ENCODE results near the gene NMT1. TPM values are rescaled to one million over a fixed set of nuclear protein-coding genes. Genes with fewer than 3 reads are reported as not detected.

The NMT1 gene
- polyA plus RNA-seq, 4 donors = 38.9 to 131 (median 72.0) TPM

GRCh38 chr17:45114117-45114932 is 53.2 kb downstream of the NMT1 start:
- FAIRE-seq (no peak), DNase-seq (no peak)
- H3K4me3 ChIP-seq (ENCODE audit: low read depth in 1 of 3, low read length in 3 of 3) = no peak overlapping the region
- H3K9me3 ChIP-seq (ENCODE audit: control insufficient read depth in 2 of 2, insufficient read depth in 1 of 2, low read depth in 1 of 2, low read length in 1 of 2) = no peaks in the 10 kb centered on the region
- no peak overlapping the region for H3K27ac ChIP-seq (ENCODE audit: low read depth in 1 of 3, low read length in 2 of 3)
- WGBS, 3 donors = 87 to 92% (median 88%) methylated on average over 19 of the region's 19 CpGs
- H3K4me1 ChIP-seq (ENCODE audit: control insufficient read depth in 3 of 3, insufficient read depth in 2 of 3, low read depth in 1 of 3, low read length in 2 of 3) = no peaks in the 10 kb centered on the region
- H3K27me3 ChIP-seq (ENCODE audit: control insufficient read depth in 3 of 3, insufficient read depth in 3 of 3, low read length in 3 of 3) = no peaks in the 10 kb centered on the region
- peaks cover 0 to 68% (median 0%) of the 10 kb centered on the region in 3 donors for H3K36me3 ChIP-seq (ENCODE audit: control insufficient read depth in 3 of 3, insufficient read depth in 2 of 3, low read depth in 1 of 3, low read length in 3 of 3)

GRCh38 chr17:45115015-45115625 is 54.0 kb downstream of the NMT1 start:
- Histone ChIP-seq H3K27ac (ENCODE audit: low read depth in 1 of 3, low read length in 2 of 3) (no peak overlapping the region), H3K36me3 (ENCODE audit: control insufficient read depth in 3 of 3, insufficient read depth in 2 of 3, low read depth in 1 of 3, low read length in 3 of 3) (peaks cover 0 to 75% (median 0%) of the 10 kb centered on the region in 3 donors), H3K4me3 (ENCODE audit: low read depth in 1 of 3, low read length in 3 of 3) (no peak overlapping the region), H3K9me3 (ENCODE audit: control insufficient read depth in 2 of 2, insufficient read depth in 1 of 2, low read depth in 1 of 2, low read length in 1 of 2) (no peaks in the 10 kb centered on the region), H3K4me1 (ENCODE audit: control insufficient read depth in 3 of 3, insufficient read depth in 2 of 3, low read depth in 1 of 3, low read length in 2 of 3) (no peaks in the 10 kb centered on the region), H3K27me3 (ENCODE audit: control insufficient read depth in 3 of 3, insufficient read depth in 3 of 3, low read length in 3 of 3) (no peaks in the 10 kb centered on the region)
- 88 to 91% (median 89%) methylated on average over 26 of the region's 26 CpGs for WGBS, 3 donors
- FAIRE-seq (no peak), DNase-seq (no peak)

- no peaks in the 10 kb centered on the region for H3K27me3 ChIP-seq (ENCODE audit: control insufficient read depth in 3 of 3, insufficient read depth in 3 of 3, low read length in 3 of 3)
- no peak overlapping the region for H3K27ac ChIP-seq (ENCODE audit: low read depth in 1 of 3, low read length in 2 of 3)
- no peak for FAIRE-seq
- DNase-seq = no peak
- H3K4me1 ChIP-seq (ENCODE audit: control insufficient read depth in 3 of 3, insufficient read depth in 2 of 3, low read depth in 1 of 3, low read length in 2 of 3) = no peaks in the 10 kb centered on the region
- WGBS, 3 donors = 75 to 83% (median 79%) methylated on average over 11 of the region's 11 CpGs
- peaks cover 0 to 71% (median 0%) of the 10 kb centered on the region in 3 donors for H3K36me3 ChIP-seq (ENCODE audit: control insufficient read depth in 3 of 3, insufficient read depth in 2 of 3, low read depth in 1 of 3, low read length in 3 of 3)
- H3K9me3 ChIP-seq (ENCODE audit: control insufficient read depth in 2 of 2, insufficient read depth in 1 of 2, low read depth in 1 of 2, low read length in 1 of 2) = no peaks in the 10 kb centered on the region
- H3K4me3 ChIP-seq (ENCODE audit: low read depth in 1 of 3, low read length in 3 of 3) = no peak overlapping the region
Observed at GRCh38 chr17:45115871-45116270, 54.8 kb downstream of the NMT1 start.

- WGBS, 3 donors = 90 to 93% (median 91%) methylated on average over 8 to 10 of the region's 10 CpGs
- no peak for FAIRE-seq
Observed at GRCh38 chr17:45116434-45117016, 55.4 kb downstream of the NMT1 start.

GRCh38 chr17:45117334-45117733 is 56.2 kb downstream of the NMT1 start:
- Histone ChIP-seq H3K9me3 (ENCODE audit: control insufficient read depth in 2 of 2, insufficient read depth in 1 of 2, low read depth in 1 of 2, low read length in 1 of 2) (no peaks in the 10 kb centered on the region), H3K27me3 (ENCODE audit: control insufficient read depth in 3 of 3, insufficient read depth in 3 of 3, low read length in 3 of 3) (no peaks in the 10 kb centered on the region), H3K27ac (ENCODE audit: low read depth in 1 of 3, low read length in 2 of 3) (no peak overlapping the region), H3K4me3 (ENCODE audit: low read depth in 1 of 3, low read length in 3 of 3) (no peak overlapping the region), H3K36me3 (ENCODE audit: control insufficient read depth in 3 of 3, insufficient read depth in 2 of 3, low read depth in 1 of 3, low read length in 3 of 3) (peaks cover 0 to 59% (median 0%) of the 10 kb centered on the region in 3 donors), H3K4me1 (ENCODE audit: control insufficient read depth in 3 of 3, insufficient read depth in 2 of 3, low read depth in 1 of 3, low read length in 2 of 3) (peaks cover 0 to 2% (median 2%) of the 10 kb centered on the region in 3 donors)
- WGBS, 3 donors = 90 to 93% (median 91%) methylated on average over 4 of the region's 4 CpGs
- no peak for FAIRE-seq
- DNase-seq = no peak

More at GRCh38 chr17:45116434-45117016, 55.4 kb downstream of the NMT1 start:
- H3K9me3 ChIP-seq (ENCODE audit: control insufficient read depth in 2 of 2, insufficient read depth in 1 of 2, low read depth in 1 of 2, low read length in 1 of 2) = no peaks in the 10 kb centered on the region
- H3K4me3 ChIP-seq (ENCODE audit: low read depth in 1 of 3, low read length in 3 of 3) = no peak overlapping the region
- DNase-seq = no peak
- H3K4me1 ChIP-seq (ENCODE audit: control insufficient read depth in 3 of 3, insufficient read depth in 2 of 3, low read depth in 1 of 3, low read length in 2 of 3) = no peaks in the 10 kb centered on the region
- H3K36me3 ChIP-seq (ENCODE audit: control insufficient read depth in 3 of 3, insufficient read depth in 2 of 3, low read depth in 1 of 3, low read length in 3 of 3) = peaks cover 0 to 67% (median 0%) of the 10 kb centered on the region in 3 donors
- H3K27ac ChIP-seq (ENCODE audit: low read depth in 1 of 3, low read length in 2 of 3) = no peak overlapping the region
- no peaks in the 10 kb centered on the region for H3K27me3 ChIP-seq (ENCODE audit: control insufficient read depth in 3 of 3, insufficient read depth in 3 of 3, low read length in 3 of 3)

- peaks cover 0 to 52% (median 0%) of the 10 kb centered on the region in 3 donors for H3K36me3 ChIP-seq (ENCODE audit: control insufficient read depth in 3 of 3, insufficient read depth in 2 of 3, low read depth in 1 of 3, low read length in 3 of 3)
- no peaks in the 10 kb centered on the region for H3K27me3 ChIP-seq (ENCODE audit: control insufficient read depth in 3 of 3, insufficient read depth in 3 of 3, low read length in 3 of 3)
- H3K4me1 ChIP-seq (ENCODE audit: control insufficient read depth in 3 of 3, insufficient read depth in 2 of 3, low read depth in 1 of 3, low read length in 2 of 3) = peaks cover 0 to 9% (median 4%) of the 10 kb centered on the region in 3 donors
- no peaks in the 10 kb centered on the region for H3K9me3 ChIP-seq (ENCODE audit: control insufficient read depth in 2 of 2, insufficient read depth in 1 of 2, low read depth in 1 of 2, low read length in 1 of 2)
- DNase-seq (no peak), FAIRE-seq (no peak)
- no peak overlapping the region for H3K27ac ChIP-seq (ENCODE audit: low read depth in 1 of 3, low read length in 2 of 3)
- no peak overlapping the region for H3K4me3 ChIP-seq (ENCODE audit: low read depth in 1 of 3, low read length in 3 of 3)
- WGBS, 3 donors = 89 to 90% (median 89%) methylated on average over 20 of the region's 20 CpGs
Observed at GRCh38 chr17:45117848-45118646, 56.9 kb downstream of the NMT1 start.

- H3K9me3 ChIP-seq (ENCODE audit: control insufficient read depth in 2 of 2, insufficient read depth in 1 of 2, low read depth in 1 of 2, low read length in 1 of 2) = no peaks in the 10 kb centered on the region
- H3K27me3 ChIP-seq (ENCODE audit: control insufficient read depth in 3 of 3, insufficient read depth in 3 of 3, low read length in 3 of 3) = no peaks in the 10 kb centered on the region
- FAIRE-seq (no peak), DNase-seq (no peak)
- peaks cover 0 to 15% (median 8%) of the 10 kb centered on the region in 3 donors for H3K4me1 ChIP-seq (ENCODE audit: control insufficient read depth in 3 of 3, insufficient read depth in 2 of 3, low read depth in 1 of 3, low read length in 2 of 3)
- 87 to 94% (median 89%) methylated on average over 23 of the region's 23 CpGs for WGBS, 3 donors
- no peak overlapping the region for H3K4me3 ChIP-seq (ENCODE audit: low read depth in 1 of 3, low read length in 3 of 3)
- H3K27ac ChIP-seq (ENCODE audit: low read depth in 1 of 3, low read length in 2 of 3) = no peak overlapping the region
- peaks cover 0 to 45% (median 0%) of the 10 kb centered on the region in 3 donors for H3K36me3 ChIP-seq (ENCODE audit: control insufficient read depth in 3 of 3, insufficient read depth in 2 of 3, low read depth in 1 of 3, low read length in 3 of 3)
Observed at GRCh38 chr17:45118691-45119090, 57.6 kb downstream of the NMT1 start.

GRCh38 chr17:45119964-45120363 is 58.8 kb downstream of the NMT1 start:
- FAIRE-seq = no peak
- H3K27me3 ChIP-seq (ENCODE audit: control insufficient read depth in 3 of 3, insufficient read depth in 3 of 3, low read length in 3 of 3) = no peaks in the 10 kb centered on the region
- no peak for DNase-seq
- H3K4me3 ChIP-seq (ENCODE audit: low read depth in 1 of 3, low read length in 3 of 3) = no peak overlapping the region
- no peaks in the 10 kb centered on the region for H3K9me3 ChIP-seq (ENCODE audit: control insufficient read depth in 2 of 2, insufficient read depth in 1 of 2, low read depth in 1 of 2, low read length in 1 of 2)
- H3K27ac ChIP-seq (ENCODE audit: low read depth in 1 of 3, low read length in 2 of 3) = no peak overlapping the region
- peaks cover 0 to 35% (median 0%) of the 10 kb centered on the region in 3 donors for H3K36me3 ChIP-seq (ENCODE audit: control insufficient read depth in 3 of 3, insufficient read depth in 2 of 3, low read depth in 1 of 3, low read length in 3 of 3)
- 85 to 90% (median 86%) methylated on average over 8 of the region's 8 CpGs for WGBS, 3 donors
- peaks cover 0 to 26% (median 11%) of the 10 kb centered on the region in 3 donors for H3K4me1 ChIP-seq (ENCODE audit: control insufficient read depth in 3 of 3, insufficient read depth in 2 of 3, low read depth in 1 of 3, low read length in 2 of 3)
